SJSA1 (cell line): ENCODE results near the gene DLX3. TPM values are rescaled to one million over a fixed set of nuclear protein-coding genes. Genes with fewer than 3 reads are reported as not detected.

Experiments used
- DNase-seq, 2 experiments: peaks; one replicate each; pipeline ENCODE4 v3.0.0-alpha.2; 2015 to 2020; ENCODE audit warnings: low spot score in 2 of 2, low read depth in 1 of 2
- H3K27ac ChIP-seq: fragments of 250-450 bp; sonication (Bioruptor Pico); 2 replicates; pipeline ENCODE4 v1.5.1; 2020; ENCODE audit warnings: mild to moderate bottlenecking, moderate library complexity
- H3K27me3 ChIP-seq: fragments of 250-450 bp; sonication (Bioruptor Pico); replicated peaks from 2 replicates; pipeline ENCODE4 v1.5.1; 2020; ENCODE audit warnings: mild to moderate bottlenecking, moderate library complexity
- H3K36me3 ChIP-seq: fragments of 250-450 bp; sonication (Bioruptor Pico); 2 replicates; pipeline ENCODE4 v1.5.1; 2020; ENCODE audit warnings: mild to moderate bottlenecking
- H3K4me1 ChIP-seq: fragments of 250-450 bp; sonication (Bioruptor Pico); replicated peaks from 2 replicates; pipeline ENCODE4 v1.6.1; 2021; ENCODE audit warnings: mild to moderate bottlenecking
- H3K4me3 ChIP-seq: fragments of 250-450 bp; sonication (Bioruptor Pico); 2 replicates; pipeline ENCODE4 v1.5.1; 2020; ENCODE audit warnings: mild to moderate bottlenecking
- H3K9me3 ChIP-seq: fragments of 250-450 bp; sonication (Bioruptor Pico); replicated peaks from 2 replicates; pipeline ENCODE4 v1.5.1; 2020; ENCODE audit warnings: mild to moderate bottlenecking
- total RNA-seq: library from RNA; depleted of rRNA; stranded (reverse); fragments of >200 nt; shearing (Covaris generic); gene quantifications from 2 replicates; pipeline ENCODE4 v1.2.3, GENCODE V29; 2014; rRNA removed

Gene DLX3
- total RNA-seq, 1 experiment from 2014 or later = not detected

DNA sequence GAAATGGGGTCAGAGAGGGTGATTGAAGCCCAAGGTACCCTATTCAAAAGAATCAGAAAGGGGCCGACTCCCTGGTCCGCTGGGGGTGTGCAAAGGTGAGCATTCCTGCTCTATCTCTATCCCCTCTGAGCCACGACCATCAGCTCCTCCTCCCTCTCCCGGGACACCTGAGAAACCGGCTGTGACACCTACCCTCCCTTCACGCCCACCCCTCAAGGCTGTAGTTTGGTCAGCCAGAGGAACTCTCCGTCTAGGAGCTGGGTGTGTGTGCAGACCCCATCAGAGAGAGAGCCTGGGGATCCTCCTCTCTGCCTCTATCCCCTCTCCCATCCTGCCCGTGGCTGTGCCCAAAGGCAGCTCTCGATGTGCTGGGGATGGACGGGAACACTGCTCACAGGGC, 53.6 kb downstream of the DLX3 start:
- H3K4me3 ChIP-seq = no peak overlapping the region
- H3K9me3 ChIP-seq = no peaks in the 10 kb centered on the region
- no peaks in the 10 kb centered on the region for H3K36me3 ChIP-seq
- DNase-seq = no peak
- peaks cover 6% of the 10 kb centered on the region; the same call in 1 of the 2 replicates for H3K4me1 ChIP-seq
- H3K27ac ChIP-seq = no peak overlapping the region
- peaks cover 87% of the 10 kb centered on the region for H3K27me3 ChIP-seq

Other genes starting within 250 kb of the DLX3 start
- gene FAM117A, start 231.1 kb downstream of the DLX3 start, total RNA-seq = 1.3 and 2.6 TPM in 2 replicates
- gene KAT7, start 206.5 kb downstream of the DLX3 start, total RNA-seq = 32.6 and 39.4 TPM in 2 replicates
- gene TAC4, start 147.2 kb downstream of the DLX3 start, total RNA-seq = not detected in 2 replicates
- gene DLX4, start 26.0 kb downstream of the DLX3 start, total RNA-seq = 0.13 TPM in 1 of 2 replicates, not detected in the other
- gene ITGA3, start 60.9 kb upstream of the DLX3 start, total RNA-seq = 142 and 195 TPM in 2 replicates
- gene PDK2, start 100.1 kb upstream of the DLX3 start, total RNA-seq = 22.2 and 25.3 TPM in 2 replicates
- gene SAMD14, start 134.9 kb upstream of the DLX3 start, total RNA-seq = 0.11 TPM in 1 of 2 replicates, not detected in the other
- 69.4 and 70.1 TPM in 2 replicates for gene PPP1R9B, start 155.5 kb upstream of the DLX3 start, total RNA-seq
- 2.4 TPM in 1 of 2 replicates, not detected in the other for gene SGCA, start 170.8 kb upstream of the DLX3 start, total RNA-seq
- 957 and 2,133 TPM in 2 replicates for gene COL1A1, start 206.4 kb upstream of the DLX3 start, total RNA-seq